ENCODE results near the gene MRGPRF. TPM values are rescaled to one million over a fixed set of nuclear protein-coding genes. Genes with fewer than 3 reads are reported as not detected.

MRGPRF gene
- polyA plus RNA-seq, 4 donors = 23.2 to 35.3 (median 26.0) TPM

GRCh38 chr11:69030301-69030700 is 17.3 kb upstream of the MRGPRF start:
- DNase-seq (ENCODE audit: low read depth in 4 of 4, low spot score in 2 of 4) = no peak

GRCh38 chr11:69027704-69028372 is 14.8 kb upstream of the MRGPRF start:
- DNase-seq (ENCODE audit: low read depth in 4 of 4, low spot score in 2 of 4) = no peak

- DNase-seq (ENCODE audit: low read depth in 4 of 4, low spot score in 2 of 4) = no peak
Observed at GRCh38 chr11:69024509-69024908, 11.5 kb upstream of the MRGPRF start.

- DNase-seq (ENCODE audit: low read depth in 4 of 4, low spot score in 2 of 4) = no peak
Observed at GRCh38 chr11:69022260-69022659, 9.2 kb upstream of the MRGPRF start.

GRCh38 chr11:69018924-69019323 is 5.9 kb upstream of the MRGPRF start:
- no peak for DNase-seq (ENCODE audit: low read depth in 4 of 4, low spot score in 2 of 4)

- DNase-seq (ENCODE audit: low read depth in 4 of 4, low spot score in 2 of 4) = no peak
Observed at GRCh38 chr11:69017951-69018350, 4.9 kb upstream of the MRGPRF start.

GRCh38 chr11:69014898-69015549 is 2.0 kb upstream of the MRGPRF start:
- no peak for DNase-seq (ENCODE audit: low read depth in 4 of 4, low spot score in 2 of 4)

- peak in 1 of 4 donors; percentile 62 for DNase-seq (ENCODE audit: low read depth in 4 of 4, low spot score in 2 of 4)
Observed at GRCh38 chr11:69014084-69014851, 1.2 kb upstream of the MRGPRF start.

- no peak for DNase-seq (ENCODE audit: low read depth in 4 of 4, low spot score in 2 of 4)
Observed at GRCh38 chr11:69012092-69013008, 696 bp downstream of the MRGPRF start.

GRCh38 chr11:69011624-69012091 is 1.4 kb downstream of the MRGPRF start:
- DNase-seq (ENCODE audit: low read depth in 4 of 4, low spot score in 2 of 4) = no peak

- DNase-seq (ENCODE audit: low read depth in 4 of 4, low spot score in 2 of 4) = peak in 1 of 4 donors; percentile 71
Observed at GRCh38 chr11:69010964-69011623, 2.0 kb downstream of the MRGPRF start.

GRCh38 chr11:69010361-69010891 is 2.6 kb downstream of the MRGPRF start:
- no peak for DNase-seq (ENCODE audit: low read depth in 4 of 4, low spot score in 2 of 4)

- DNase-seq (ENCODE audit: low read depth in 4 of 4, low spot score in 2 of 4) = no peak
Observed at GRCh38 chr11:69009441-69010211, 3.4 kb downstream of the MRGPRF start.

- DNase-seq (ENCODE audit: low read depth in 4 of 4, low spot score in 2 of 4) = no peak
Observed at GRCh38 chr11:69008737-69009440, 4.2 kb downstream of the MRGPRF start.

- DNase-seq (ENCODE audit: low read depth in 4 of 4, low spot score in 2 of 4) = no peak
Observed at GRCh38 chr11:69007975-69008381, 5.1 kb downstream of the MRGPRF start.

GRCh38 chr11:69006816-69007215 is 6.2 kb downstream of the MRGPRF start:
- no peak for DNase-seq (ENCODE audit: low read depth in 4 of 4, low spot score in 2 of 4)

GRCh38 chr11:69005631-69006368 is 7.2 kb downstream of the MRGPRF start:
- no peak for DNase-seq (ENCODE audit: low read depth in 4 of 4, low spot score in 2 of 4)
